GM23338 (cell line): ENCODE results near the gene CEP350. TPM values are rescaled to one million over a fixed set of nuclear protein-coding genes. Genes with fewer than 3 reads are reported as not detected.

ENCODE experiments used
- ATAC-seq: fragments of 200-7000 bp; cut with Tn5 transposase; 3 replicates; pipeline ENCODE4 v1.9.1; 2020
- DNase-seq: peaks from one replicate; pipeline ENCODE4 v3.0.0-alpha.2; 2015; ENCODE audit warnings: low spot score
- H2AFZ ChIP-seq: fragments of 200-600 bp; sonication (generic); 2 replicates; pipeline ENCODE4 v1.8.0; 2016; ENCODE audit warnings: antibody characterized with exemption, mild to moderate bottlenecking, moderate library complexity
- H3F3A ChIP-seq: fragments of 200-600 bp; sonication (generic); replicated peaks from 2 replicates; pipeline ENCODE4 v1.8.0; 2017; ENCODE audit warnings: antibody characterized with exemption, mixed run types, low read depth
- H3K27ac ChIP-seq: fragments of 200-600 bp; sonication (generic); 2 replicates; pipeline ENCODE4 v1.6.1; 2016; ENCODE audit warnings: low read depth
- H3K27me3 ChIP-seq: fragments of 200-600 bp; sonication (generic); 2 replicates; pipeline ENCODE4 v1.8.0; 2016; ENCODE audit warnings: mild to moderate bottlenecking, mixed run types, moderate library complexity; ENCODE audit not compliant: insufficient read depth
- H3K36me3 ChIP-seq: fragments of 200-600 bp; sonication (generic); 2 replicates; pipeline ENCODE4 v1.8.0; 2016; ENCODE audit warnings: mild to moderate bottlenecking; ENCODE audit not compliant: insufficient read depth
- H3K4me1 ChIP-seq: fragments of 200-600 bp; sonication (generic); 2 replicates; pipeline ENCODE4 v1.8.0; 2016; ENCODE audit warnings: mild to moderate bottlenecking, moderate library complexity; ENCODE audit not compliant: insufficient read depth
- H3K4me2 ChIP-seq: fragments of 200-600 bp; sonication (generic); 2 replicates; pipeline ENCODE4 v1.7.1; 2017; ENCODE audit warnings: mixed run types
- H3K4me3 ChIP-seq: fragments of 200-600 bp; sonication (generic); 2 replicates; pipeline ENCODE4 v1.6.1; 2016; ENCODE audit warnings: mixed run types
- H3K79me2 ChIP-seq: fragments of 200-600 bp; sonication (generic); replicated peaks from 2 replicates; pipeline ENCODE4 v1.8.0; 2017; ENCODE audit warnings: mild to moderate bottlenecking; ENCODE audit not compliant: insufficient read depth
- H3K9me2 ChIP-seq: fragments of 200-600 bp; sonication (generic); 2 replicates; pipeline ENCODE4 v1.8.0; 2017; ENCODE audit not compliant: insufficient read depth
- H4K20me1 ChIP-seq: fragments of 200-600 bp; sonication (generic); replicated peaks from 2 replicates; pipeline ENCODE4 v1.8.0; 2017; ENCODE audit warnings: mild to moderate bottlenecking; ENCODE audit not compliant: insufficient read depth
- H3K27ac Mint-ChIP-seq: 2 replicates; pipeline ENCODE4 v1.8.0; 2020; ENCODE audit warnings: inconsistent platforms, mild to moderate bottlenecking, moderate library complexity, mixed read lengths
- H3K27me3 Mint-ChIP-seq: 3 replicates; pipeline ENCODE4 v1.8.0; 2022; ENCODE audit warnings: low read depth, mild to moderate bottlenecking, moderate library complexity, mixed read lengths, inconsistent platforms; ENCODE audit not compliant: insufficient read depth, poor library complexity
- H3K36me3 Mint-ChIP-seq: 3 replicates; pipeline ENCODE4 v1.8.0; 2021; ENCODE audit warnings: low read depth, mild to moderate bottlenecking, inconsistent platforms, moderate library complexity, mixed read lengths
- H3K4me1 Mint-ChIP-seq: 3 replicates; pipeline ENCODE4 v1.8.0; 2020; ENCODE audit warnings: mild to moderate bottlenecking, inconsistent platforms, mixed read lengths
- H3K4me3 Mint-ChIP-seq: 3 replicates; pipeline ENCODE4 v1.8.0; 2021; ENCODE audit warnings: moderate library complexity, mild to moderate bottlenecking, inconsistent platforms, mixed read lengths
- H3K9me3 Mint-ChIP-seq: 3 replicates; pipeline ENCODE4 v1.8.0; 2020; ENCODE audit warnings: moderate library complexity, mild to moderate bottlenecking, inconsistent platforms, mixed read lengths
- CREB1 ChIP-seq: fragments of 250-450 bp; sonication (Bioruptor Pico); IDR thresholded peaks from 2 replicates; pipeline ENCODE4 v1.5.0; 2020; ENCODE audit warnings: low read depth, mild to moderate bottlenecking, moderate library complexity
- EZH2 ChIP-seq: fragments of 200-600 bp; sonication (generic); IDR thresholded peaks from one replicate; pipeline ENCODE4 v1.8.0; 2017; ENCODE audit warnings: antibody characterized with exemption, mild to moderate bottlenecking, low read depth; ENCODE audit not compliant: unreplicated experiment
- EZH2phosphoT487 ChIP-seq: fragments of 200-600 bp; sonication (generic); IDR thresholded peaks from one replicate; pipeline ENCODE4 v1.8.1; 2018; ENCODE audit warnings: antibody characterized with exemption; ENCODE audit not compliant: unreplicated experiment
- JUNB ChIP-seq: IDR thresholded peaks from one replicate; pipeline ENCODE4 v1.6.1; 2016; ENCODE audit warnings: antibody characterized with exemption; ENCODE audit not compliant: unreplicated experiment
- NANOG ChIP-seq: IDR thresholded peaks from 2 replicates; pipeline ENCODE4 v1.6.1; 2016; ENCODE audit warnings: antibody characterized with exemption, borderline replicate concordance
- POLR2AphosphoS5 ChIP-seq: IDR thresholded peaks from 2 replicates; pipeline ENCODE4 v1.6.1; 2016; ENCODE audit warnings: antibody characterized with exemption, low read depth
- STAT1 ChIP-seq: IDR thresholded peaks from one replicate; pipeline ENCODE4 v1.6.1; 2016; ENCODE audit warnings: antibody characterized with exemption; ENCODE audit not compliant: unreplicated experiment
- ZNF114 ChIP-seq: fragments of 250-450 bp; sonication (Bioruptor Pico); IDR thresholded peaks from 2 replicates; pipeline ENCODE4 v1.5.0; 2020; ENCODE audit warnings: mild to moderate bottlenecking, moderate library complexity
- ZNF331 ChIP-seq: fragments of 250-450 bp; sonication (Bioruptor Pico); IDR thresholded peaks from 2 replicates; pipeline ENCODE4 v1.5.0; 2020; ENCODE audit warnings: low read depth, mild to moderate bottlenecking, moderate library complexity
- long read RNA-seq: library from polyadenylated mRNA; unstranded; transcript quantifications from one replicate; pipeline ENCODE4 v2.0.0, GENCODE V29; 2020; ENCODE audit not compliant: unreplicated experiment
- polyA plus RNA-seq: library from polyadenylated mRNA; unstranded; fragments of >200 nt; fragmentation: Nextera tagmentation; extraction: Ambion mirVana; gene quantifications from 2 replicates; pipeline ENCODE4 v1.2.1, GENCODE V29; 2016
- total RNA-seq: library from RNA; depleted of rRNA; stranded (reverse); fragments of >200 nt; shearing (Covaris generic); gene quantifications from 2 replicates; pipeline ENCODE4 v1.2.3, GENCODE V29; 2014; rRNA removed
- TF ChIP-seq, protein P1 (sequence below): fragments of 250-450 bp; sonication (Bioruptor Pico); IDR thresholded peaks from 2 replicates; pipeline ENCODE4 v1.5.0; 2020; ENCODE audit warnings: mild to moderate bottlenecking, moderate library complexity
- TF ChIP-seq, protein P2 (sequence below): IDR thresholded peaks from one replicate; pipeline ENCODE4 v1.6.1; 2018; ENCODE audit warnings: antibody characterized with exemption; ENCODE audit not compliant: unreplicated experiment

CEP350 gene, protein sequence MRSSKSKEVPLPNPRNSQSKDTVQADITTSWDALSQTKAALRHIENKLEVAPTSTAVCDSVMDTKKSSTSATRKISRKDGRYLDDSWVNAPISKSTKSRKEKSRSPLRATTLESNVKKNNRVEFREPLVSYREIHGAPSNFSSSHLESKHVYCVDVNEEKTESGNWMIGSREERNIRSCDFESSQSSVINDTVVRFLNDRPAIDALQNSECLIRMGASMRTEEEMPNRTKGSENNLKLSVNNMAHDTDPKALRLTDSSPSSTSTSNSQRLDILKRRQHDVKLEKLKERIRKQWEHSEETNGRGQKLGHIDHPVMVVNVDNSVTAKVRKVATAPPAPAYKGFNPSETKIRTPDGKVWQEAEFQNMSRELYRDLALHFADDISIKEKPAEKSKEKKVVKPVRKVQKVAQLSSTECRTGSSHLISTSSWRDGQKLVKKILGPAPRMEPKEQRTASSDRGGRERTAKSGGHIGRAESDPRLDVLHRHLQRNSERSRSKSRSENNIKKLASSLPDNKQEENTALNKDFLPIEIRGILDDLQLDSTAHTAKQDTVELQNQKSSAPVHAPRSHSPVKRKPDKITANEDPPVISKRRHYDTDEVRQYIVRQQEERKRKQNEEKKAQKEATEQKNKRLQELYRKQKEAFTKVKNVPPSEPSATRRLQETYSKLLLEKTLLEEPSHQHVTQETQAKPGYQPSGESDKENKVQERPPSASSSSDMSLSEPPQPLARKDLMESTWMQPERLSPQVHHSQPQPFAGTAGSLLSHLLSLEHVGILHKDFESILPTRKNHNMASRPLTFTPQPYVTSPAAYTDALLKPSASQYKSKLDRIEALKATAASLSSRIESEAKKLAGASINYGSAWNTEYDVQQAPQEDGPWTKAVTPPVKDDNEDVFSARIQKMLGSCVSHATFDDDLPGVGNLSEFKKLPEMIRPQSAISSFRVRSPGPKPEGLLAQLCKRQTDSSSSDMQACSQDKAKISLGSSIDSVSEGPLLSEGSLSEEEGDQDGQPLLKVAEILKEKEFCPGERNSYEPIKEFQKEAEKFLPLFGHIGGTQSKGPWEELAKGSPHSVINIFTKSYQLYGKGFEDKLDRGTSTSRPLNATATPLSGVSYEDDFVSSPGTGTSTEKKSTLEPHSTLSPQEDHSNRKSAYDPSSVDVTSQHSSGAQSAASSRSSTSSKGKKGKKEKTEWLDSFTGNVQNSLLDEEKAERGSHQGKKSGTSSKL (N-terminal part only)
- total RNA-seq (36.8 and 50.3 TPM in 2 replicates), polyA plus RNA-seq (19.1 and 23.4 TPM in 2 replicates)
- long read RNA-seq, partial matches to known transcripts, result 2 of 5 reads
- long read RNA-seq, other reads (novel, unspliced or antisense), result 3 of 5 reads

DNA sequence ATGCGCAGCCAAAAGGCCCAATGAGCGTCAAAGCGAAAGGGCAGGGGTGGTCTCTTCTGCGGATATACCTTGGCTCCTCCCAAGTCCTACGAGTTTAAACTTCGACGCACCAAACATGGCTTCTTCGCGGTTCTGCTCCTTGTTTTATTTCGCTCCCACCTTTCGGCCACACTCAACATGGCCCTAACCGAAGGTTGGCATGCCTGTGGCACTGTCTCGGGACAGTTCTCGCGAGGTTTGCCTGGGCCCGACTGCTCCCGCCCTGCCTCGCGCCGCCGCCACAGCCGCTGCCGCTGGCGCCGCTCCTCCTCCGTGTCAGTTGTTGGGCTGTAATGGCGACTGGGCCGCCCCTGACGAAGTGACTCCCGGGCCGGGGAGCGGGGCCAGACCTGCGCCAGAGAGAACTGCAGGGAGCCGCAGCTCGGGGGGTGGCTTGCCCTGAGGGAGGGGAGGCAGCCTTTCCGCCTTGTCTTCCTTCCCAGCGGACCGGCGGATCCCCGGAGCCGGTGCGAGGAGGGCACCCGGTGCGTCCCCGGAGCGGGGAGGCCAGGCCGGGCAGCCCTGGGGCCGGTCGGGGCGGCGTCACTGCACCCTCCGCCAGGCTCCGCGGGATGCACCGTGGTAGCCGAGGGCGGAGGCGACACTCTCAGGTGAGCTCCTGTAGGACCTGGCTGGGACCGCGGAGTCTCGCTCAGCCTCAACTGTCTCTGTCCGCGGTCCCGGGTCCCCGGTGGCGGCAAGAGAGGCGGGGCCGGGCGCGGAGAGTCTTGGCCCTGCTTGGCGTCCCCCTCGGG lies at the start of gene CEP350:
Gene CEP350 (plus strand): TSS at position 318 of the 794 bp plus-strand sequence. CDS start 31,372 bp downstream, outside the sequence.
- peak within 1 kb of the TSS; percentile 83 for H3K4me3 Mint-ChIP-seq
- H3K27me3 Mint-ChIP-seq, result no peaks in the 10 kb centered on the region
- H4K20me1 ChIP-seq, result peaks cover 3% of the 10 kb centered on the region; the same call in 1 of the 2 replicates
- TF ChIP-seq CREB1 (CRISPR knock-in tag), result no peak; the same call in none of the 2 replicates
- no peak for TF ChIP-seq ZNF331
- no peak for TF ChIP-seq EZH2phosphoT487
- no peak for TF ChIP-seq JUNB
- TF ChIP-seq STAT1, result no peak
- TF ChIP-seq, protein P1, sequence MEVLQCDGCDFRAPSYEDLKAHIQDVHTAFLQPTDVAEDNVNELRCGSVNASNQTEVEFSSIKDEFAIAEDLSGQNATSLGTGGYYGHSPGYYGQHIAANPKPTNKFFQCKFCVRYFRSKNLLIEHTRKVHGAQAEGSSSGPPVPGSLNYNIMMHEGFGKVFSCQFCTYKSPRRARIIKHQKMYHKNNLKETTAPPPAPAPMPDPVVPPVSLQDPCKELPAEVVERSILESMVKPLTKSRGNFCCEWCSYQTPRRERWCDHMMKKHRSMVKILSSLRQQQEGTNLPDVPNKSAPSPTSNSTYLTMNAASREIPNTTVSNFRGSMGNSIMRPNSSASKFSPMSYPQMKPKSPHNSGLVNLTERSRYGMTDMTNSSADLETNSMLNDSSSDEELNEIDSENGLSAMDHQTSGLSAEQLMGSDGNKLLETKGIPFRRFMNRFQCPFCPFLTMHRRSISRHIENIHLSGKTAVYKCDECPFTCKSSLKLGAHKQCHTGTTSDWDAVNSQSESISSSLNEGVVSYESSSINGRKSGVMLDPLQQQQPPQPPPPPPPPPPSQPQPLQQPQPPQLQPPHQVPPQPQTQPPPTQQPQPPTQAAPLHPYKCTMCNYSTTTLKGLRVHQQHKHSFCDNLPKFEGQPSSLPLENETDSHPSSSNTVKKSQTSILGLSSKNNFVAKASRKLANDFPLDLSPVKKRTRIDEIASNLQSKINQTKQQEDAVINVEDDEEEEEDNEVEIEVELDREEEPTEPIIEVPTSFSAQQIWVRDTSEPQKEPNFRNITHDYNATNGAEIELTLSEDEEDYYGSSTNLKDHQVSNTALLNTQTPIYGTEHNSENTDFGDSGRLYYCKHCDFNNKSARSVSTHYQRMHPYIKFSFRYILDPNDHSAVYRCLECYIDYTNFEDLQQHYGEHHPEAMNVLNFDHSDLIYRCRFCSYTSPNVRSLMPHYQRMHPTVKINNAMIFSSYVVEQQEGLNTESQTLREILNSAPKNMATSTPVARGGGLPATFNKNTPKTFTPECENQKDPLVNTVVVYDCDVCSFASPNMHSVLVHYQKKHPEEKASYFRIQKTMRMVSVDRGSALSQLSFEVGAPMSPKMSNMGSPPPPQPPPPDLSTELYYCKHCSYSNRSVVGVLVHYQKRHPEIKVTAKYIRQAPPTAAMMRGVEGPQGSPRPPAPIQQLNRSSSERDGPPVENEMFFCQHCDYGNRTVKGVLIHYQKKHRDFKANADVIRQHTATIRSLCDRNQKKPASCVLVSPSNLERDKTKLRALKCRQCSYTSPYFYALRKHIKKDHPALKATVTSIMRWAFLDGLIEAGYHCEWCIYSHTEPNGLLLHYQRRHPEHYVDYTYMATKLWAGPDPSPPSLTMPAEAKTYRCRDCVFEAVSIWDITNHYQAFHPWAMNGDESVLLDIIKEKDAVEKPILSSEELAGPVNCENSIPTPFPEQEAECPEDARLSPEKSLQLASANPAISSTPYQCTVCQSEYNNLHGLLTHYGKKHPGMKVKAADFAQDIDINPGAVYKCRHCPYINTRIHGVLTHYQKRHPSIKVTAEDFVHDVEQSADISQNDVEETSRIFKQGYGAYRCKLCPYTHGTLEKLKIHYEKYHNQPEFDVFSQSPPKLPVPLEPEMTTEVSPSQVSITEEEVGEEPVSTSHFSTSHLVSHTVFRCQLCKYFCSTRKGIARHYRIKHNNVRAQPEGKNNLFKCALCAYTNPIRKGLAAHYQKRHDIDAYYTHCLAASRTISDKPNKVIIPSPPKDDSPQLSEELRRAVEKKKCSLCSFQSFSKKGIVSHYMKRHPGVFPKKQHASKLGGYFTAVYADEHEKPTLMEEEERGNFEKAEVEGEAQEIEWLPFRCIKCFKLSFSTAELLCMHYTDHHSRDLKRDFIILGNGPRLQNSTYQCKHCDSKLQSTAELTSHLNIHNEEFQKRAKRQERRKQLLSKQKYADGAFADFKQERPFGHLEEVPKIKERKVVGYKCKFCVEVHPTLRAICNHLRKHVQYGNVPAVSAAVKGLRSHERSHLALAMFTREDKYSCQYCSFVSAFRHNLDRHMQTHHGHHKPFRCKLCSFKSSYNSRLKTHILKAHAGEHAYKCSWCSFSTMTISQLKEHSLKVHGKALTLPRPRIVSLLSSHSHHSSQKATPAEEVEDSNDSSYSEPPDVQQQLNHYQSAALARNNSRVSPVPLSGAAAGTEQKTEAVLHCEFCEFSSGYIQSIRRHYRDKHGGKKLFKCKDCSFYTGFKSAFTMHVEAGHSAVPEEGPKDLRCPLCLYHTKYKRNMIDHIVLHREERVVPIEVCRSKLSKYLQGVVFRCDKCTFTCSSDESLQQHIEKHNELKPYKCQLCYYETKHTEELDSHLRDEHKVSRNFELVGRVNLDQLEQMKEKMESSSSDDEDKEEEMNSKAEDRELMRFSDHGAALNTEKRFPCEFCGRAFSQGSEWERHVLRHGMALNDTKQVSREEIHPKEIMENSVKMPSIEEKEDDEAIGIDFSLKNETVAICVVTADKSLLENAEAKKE, result no peak
- no peak for TF ChIP-seq EZH2
- TF ChIP-seq ZNF114 (CRISPR knock-in tag), result no peak
- peak; percentile 95 for TF ChIP-seq POLR2AphosphoS5
- TF ChIP-seq NANOG, result no peak
- TF ChIP-seq, protein P2, sequence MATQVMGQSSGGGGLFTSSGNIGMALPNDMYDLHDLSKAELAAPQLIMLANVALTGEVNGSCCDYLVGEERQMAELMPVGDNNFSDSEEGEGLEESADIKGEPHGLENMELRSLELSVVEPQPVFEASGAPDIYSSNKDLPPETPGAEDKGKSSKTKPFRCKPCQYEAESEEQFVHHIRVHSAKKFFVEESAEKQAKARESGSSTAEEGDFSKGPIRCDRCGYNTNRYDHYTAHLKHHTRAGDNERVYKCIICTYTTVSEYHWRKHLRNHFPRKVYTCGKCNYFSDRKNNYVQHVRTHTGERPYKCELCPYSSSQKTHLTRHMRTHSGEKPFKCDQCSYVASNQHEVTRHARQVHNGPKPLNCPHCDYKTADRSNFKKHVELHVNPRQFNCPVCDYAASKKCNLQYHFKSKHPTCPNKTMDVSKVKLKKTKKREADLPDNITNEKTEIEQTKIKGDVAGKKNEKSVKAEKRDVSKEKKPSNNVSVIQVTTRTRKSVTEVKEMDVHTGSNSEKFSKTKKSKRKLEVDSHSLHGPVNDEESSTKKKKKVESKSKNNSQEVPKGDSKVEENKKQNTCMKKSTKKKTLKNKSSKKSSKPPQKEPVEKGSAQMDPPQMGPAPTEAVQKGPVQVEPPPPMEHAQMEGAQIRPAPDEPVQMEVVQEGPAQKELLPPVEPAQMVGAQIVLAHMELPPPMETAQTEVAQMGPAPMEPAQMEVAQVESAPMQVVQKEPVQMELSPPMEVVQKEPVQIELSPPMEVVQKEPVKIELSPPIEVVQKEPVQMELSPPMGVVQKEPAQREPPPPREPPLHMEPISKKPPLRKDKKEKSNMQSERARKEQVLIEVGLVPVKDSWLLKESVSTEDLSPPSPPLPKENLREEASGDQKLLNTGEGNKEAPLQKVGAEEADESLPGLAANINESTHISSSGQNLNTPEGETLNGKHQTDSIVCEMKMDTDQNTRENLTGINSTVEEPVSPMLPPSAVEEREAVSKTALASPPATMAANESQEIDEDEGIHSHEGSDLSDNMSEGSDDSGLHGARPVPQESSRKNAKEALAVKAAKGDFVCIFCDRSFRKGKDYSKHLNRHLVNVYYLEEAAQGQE, result peak; percentile 4

More for the DNA sequence above, at the start of gene CEP350:
- H3K4me1 ChIP-seq, result peaks cover 9% of the 10 kb centered on the region; the same call in 1 of the 2 replicates
- peak within 1 kb of the TSS; percentile 95 for H2AFZ ChIP-seq
- H3F3A ChIP-seq, result 0 out of 2 replicates have a peak, but pooled peaks cover 3% of the 10 kb centered on the region
- Mint-ChIP-seq H3K27ac (peak within 1 kb of the TSS; percentile 81), H3K4me1 (peaks cover 14% of the 10 kb centered on the region; the same call in 2 of the 3 replicates), H3K9me3 (no peaks in the 10 kb centered on the region), H3K36me3 (no peaks in the 10 kb centered on the region)
- no peaks in the 10 kb centered on the region for H3K36me3 ChIP-seq
- ATAC-seq (peak; percentile 95), DNase-seq (peak; percentile 99)
- H3K4me2 ChIP-seq, result peak within 1 kb of the TSS; percentile 83
- peaks cover 44% of the 10 kb centered on the region for H3K79me2 ChIP-seq
- H3K9me2 ChIP-seq, result no peaks in the 10 kb centered on the region
- no peaks in the 10 kb centered on the region for H3K27me3 ChIP-seq
- H3K4me3 ChIP-seq, result peak within 1 kb of the TSS; percentile 66
- peak within 1 kb of the TSS; percentile 82 for H3K27ac ChIP-seq
